ENCODE measurements around the gene PCSK7.

PCSK7 gene

DNA sequence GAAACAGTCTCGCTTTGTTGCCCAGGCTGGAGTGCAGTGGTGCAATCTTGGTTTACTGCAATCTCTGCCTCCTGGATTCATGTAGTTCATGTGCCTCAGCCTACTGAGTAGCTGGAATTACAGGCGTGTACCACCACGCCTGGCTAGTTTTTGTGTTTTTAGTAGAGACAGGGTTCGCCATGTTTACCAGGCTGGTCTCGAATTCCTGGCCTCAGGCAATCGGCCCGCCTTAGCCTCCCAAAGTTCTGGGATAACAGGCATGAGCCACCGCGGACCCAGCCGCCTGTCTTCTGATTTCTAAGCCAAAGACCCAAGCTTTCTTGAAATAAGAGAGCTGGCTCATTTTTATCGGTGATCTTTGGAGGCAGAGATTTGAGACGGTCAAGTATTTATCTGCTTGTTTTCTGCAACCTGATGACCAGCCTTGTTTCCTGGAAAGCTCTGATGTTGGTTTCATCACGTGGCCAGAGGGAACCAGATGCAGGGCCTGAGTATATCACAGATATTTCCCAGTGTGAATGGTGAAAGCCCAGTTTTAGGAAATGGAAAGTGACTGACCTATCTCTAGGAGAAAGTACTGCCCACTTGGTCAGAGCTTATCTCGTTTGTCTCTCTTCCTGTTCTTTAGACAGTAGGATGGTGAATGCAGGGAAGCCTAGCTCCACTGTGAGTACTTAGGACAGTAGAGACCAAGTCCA lies 59.0 kb downstream of the PCSK7 start:
- Histone ChIP-seq H3K9me2 (replicated peaks; ENCODE audit: insufficient read depth, low read length) (no peaks in the 10 kb centered on the region), H2AFZ (ENCODE audit: low read length) (no peak overlapping the region), H3K9ac (ENCODE audit: low read length) (no peak overlapping the region), H3K27ac (ENCODE audit: low read length) (no peak overlapping the region), H3K79me2 (ENCODE audit: low read length) (no peaks in the 10 kb centered on the region), H3K36me3 (replicated peaks; ENCODE audit: insufficient read depth, low read length) (0 out of 2 replicates have a peak, but pooled peaks cover 2% of the 10 kb centered on the region), H3K9me3 (replicated peaks; ENCODE audit: insufficient read depth, low read length) (no peaks in the 10 kb centered on the region), H3K4me3 (ENCODE audit: low read length) (no peak overlapping the region), H3K4me1 (ENCODE audit: low read length) (no peaks in the 10 kb centered on the region), H3F3A (ENCODE audit: insufficient read depth, low read length) (peaks cover 7% of the 10 kb centered on the region; the same call in 1 of the 2 replicates), H3K27me3 (replicated peaks; ENCODE audit: insufficient read depth, low read length) (no peaks in the 10 kb centered on the region), H3K4me2 (ENCODE audit: low read depth, low read length) (no peak overlapping the region), H4K20me1 (ENCODE audit: insufficient read depth, low read length) (no peaks in the 10 kb centered on the region)
- TF ChIP-seq EZH2phosphoT487 (IDR thresholded peaks at IDR 0.05; ENCODE audit: low read length): no peak
- TF ChIP-seq, protein P1, sequence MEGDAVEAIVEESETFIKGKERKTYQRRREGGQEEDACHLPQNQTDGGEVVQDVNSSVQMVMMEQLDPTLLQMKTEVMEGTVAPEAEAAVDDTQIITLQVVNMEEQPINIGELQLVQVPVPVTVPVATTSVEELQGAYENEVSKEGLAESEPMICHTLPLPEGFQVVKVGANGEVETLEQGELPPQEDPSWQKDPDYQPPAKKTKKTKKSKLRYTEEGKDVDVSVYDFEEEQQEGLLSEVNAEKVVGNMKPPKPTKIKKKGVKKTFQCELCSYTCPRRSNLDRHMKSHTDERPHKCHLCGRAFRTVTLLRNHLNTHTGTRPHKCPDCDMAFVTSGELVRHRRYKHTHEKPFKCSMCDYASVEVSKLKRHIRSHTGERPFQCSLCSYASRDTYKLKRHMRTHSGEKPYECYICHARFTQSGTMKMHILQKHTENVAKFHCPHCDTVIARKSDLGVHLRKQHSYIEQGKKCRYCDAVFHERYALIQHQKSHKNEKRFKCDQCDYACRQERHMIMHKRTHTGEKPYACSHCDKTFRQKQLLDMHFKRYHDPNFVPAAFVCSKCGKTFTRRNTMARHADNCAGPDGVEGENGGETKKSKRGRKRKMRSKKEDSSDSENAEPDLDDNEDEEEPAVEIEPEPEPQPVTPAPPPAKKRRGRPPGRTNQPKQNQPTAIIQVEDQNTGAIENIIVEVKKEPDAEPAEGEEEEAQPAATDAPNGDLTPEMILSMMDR (IDR thresholded peaks at IDR 0.05; ENCODE audit: low read length): no peak
- TF ChIP-seq EZH2 (optimal IDR thresholded peaks at IDR 0.05; ENCODE audit: low read depth, low read length): no peak
- no peak for DNase-seq

DNA sequence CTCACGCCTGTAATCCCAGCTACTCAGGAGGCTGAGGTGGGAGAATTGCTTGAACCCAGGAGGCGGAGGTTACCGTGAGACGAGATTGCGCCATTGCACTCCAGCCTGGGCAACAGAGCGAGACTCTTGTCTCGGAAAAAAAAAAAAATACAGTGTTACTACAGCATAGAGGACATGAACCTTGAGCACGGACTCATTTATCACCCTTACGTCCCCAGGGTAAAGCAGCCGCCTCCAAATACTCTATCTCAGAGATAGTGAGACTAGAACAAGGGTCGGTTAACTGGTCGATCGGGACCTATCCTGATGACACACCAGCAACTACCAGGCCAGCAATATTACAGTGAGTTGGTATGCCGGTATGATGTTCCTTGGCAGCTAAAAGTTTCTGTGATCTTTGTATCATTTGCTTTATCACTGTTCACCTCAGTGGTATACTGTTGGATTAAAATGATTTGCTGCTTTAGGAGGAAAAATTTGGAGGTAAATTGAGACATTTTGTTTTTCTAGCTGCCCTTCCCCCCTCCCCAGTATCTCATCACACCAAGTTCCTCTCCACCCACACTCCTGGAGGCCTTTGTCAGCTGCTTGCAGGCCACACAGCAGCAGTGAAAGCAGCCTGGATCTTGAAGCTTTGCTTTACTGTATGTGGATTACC lies 60.3 kb downstream of the PCSK7 start:
- Histone ChIP-seq H3K27ac (ENCODE audit: low read length) (no peak overlapping the region), H3K9ac (ENCODE audit: low read length) (no peak overlapping the region), H3K36me3 (replicated peaks; ENCODE audit: insufficient read depth, low read length) (peaks cover 7% of the 10 kb centered on the region; the same call in 1 of the 2 replicates), H2AFZ (ENCODE audit: low read length) (no peak overlapping the region), H3K79me2 (ENCODE audit: low read length) (no peaks in the 10 kb centered on the region; the same call in 1 of the 2 replicates), H3K4me2 (ENCODE audit: low read depth, low read length) (no peak overlapping the region), H3K9me2 (replicated peaks; ENCODE audit: insufficient read depth, low read length) (no peaks in the 10 kb centered on the region), H3K4me1 (ENCODE audit: low read length) (no peaks in the 10 kb centered on the region), H4K20me1 (ENCODE audit: insufficient read depth, low read length) (no peaks in the 10 kb centered on the region), H3K4me3 (ENCODE audit: low read length) (no peak overlapping the region), H3K9me3 (replicated peaks; ENCODE audit: insufficient read depth, low read length) (no peaks in the 10 kb centered on the region), H3K27me3 (replicated peaks; ENCODE audit: insufficient read depth, low read length) (no peaks in the 10 kb centered on the region), H3F3A (ENCODE audit: insufficient read depth, low read length) (peaks cover 7% of the 10 kb centered on the region; the same call in 1 of the 2 replicates)
- TF ChIP-seq EZH2 (optimal IDR thresholded peaks at IDR 0.05; ENCODE audit: low read depth, low read length) (no peak), EZH2phosphoT487 (IDR thresholded peaks at IDR 0.05; ENCODE audit: low read length) (no peak)
- TF ChIP-seq, protein P1 (IDR thresholded peaks at IDR 0.05; ENCODE audit: low read length): no peak
- no peak for DNase-seq

DNA sequence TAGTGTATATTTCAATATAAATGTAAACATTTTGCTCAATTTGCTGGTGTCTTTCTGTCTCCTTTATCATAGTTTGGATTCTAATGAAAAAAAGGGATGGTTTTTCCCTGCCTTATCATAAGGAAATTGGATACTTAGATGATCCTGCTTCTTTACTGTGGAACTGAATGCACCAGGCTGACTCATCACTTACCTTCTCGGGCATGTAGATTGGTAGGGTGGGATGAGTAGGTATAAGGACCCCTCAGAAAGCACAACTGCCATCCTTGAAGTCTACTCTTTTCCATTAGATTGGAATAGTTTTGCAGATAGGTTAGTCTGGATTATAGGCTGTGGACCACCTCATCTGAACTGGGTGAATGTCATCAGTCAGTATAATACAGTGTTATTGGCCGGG lies 60.9 kb downstream of the PCSK7 start:
- Histone ChIP-seq H3K9me3 (replicated peaks; ENCODE audit: insufficient read depth, low read length) (no peaks in the 10 kb centered on the region), H3K36me3 (replicated peaks; ENCODE audit: insufficient read depth, low read length) (peaks cover 9% of the 10 kb centered on the region; the same call in 1 of the 2 replicates), H3F3A (ENCODE audit: insufficient read depth, low read length) (peaks cover 7% of the 10 kb centered on the region; the same call in 1 of the 2 replicates), H4K20me1 (ENCODE audit: insufficient read depth, low read length) (no peaks in the 10 kb centered on the region), H3K4me3 (ENCODE audit: low read length) (no peak overlapping the region), H3K4me1 (ENCODE audit: low read length) (no peaks in the 10 kb centered on the region), H2AFZ (ENCODE audit: low read length) (no peak overlapping the region), H3K9me2 (replicated peaks; ENCODE audit: insufficient read depth, low read length) (no peaks in the 10 kb centered on the region), H3K27me3 (replicated peaks; ENCODE audit: insufficient read depth, low read length) (no peaks in the 10 kb centered on the region), H3K27ac (ENCODE audit: low read length) (no peak overlapping the region), H3K9ac (ENCODE audit: low read length) (no peak overlapping the region), H3K4me2 (ENCODE audit: low read depth, low read length) (no peak overlapping the region), H3K79me2 (ENCODE audit: low read length) (no peaks in the 10 kb centered on the region; the same call in 1 of the 2 replicates)
- TF ChIP-seq EZH2phosphoT487 (IDR thresholded peaks at IDR 0.05; ENCODE audit: low read length) (no peak), EZH2 (optimal IDR thresholded peaks at IDR 0.05; ENCODE audit: low read depth, low read length) (no peak)
- TF ChIP-seq, protein P1 (IDR thresholded peaks at IDR 0.05; ENCODE audit: low read length): no peak
- no peak for DNase-seq
